HG03045 (cell line): ENCODE data around the gene EIF4G3.
"Not testable (repeated sequence)": the region's sequence is repeated elsewhere in the genome, so short reads cannot be mapped to it uniquely, and the experiment has no call there.

Experiments used
- ATAC-seq: cut with Tn5 transposase; IDR thresholded peaks from one replicate; pipeline ENCODE4 v1.9.1; 2021; ENCODE audit warnings: mild to moderate bottlenecking, moderate library complexity; ENCODE audit not compliant: unreplicated experiment

EIF4G3 gene

DNA sequence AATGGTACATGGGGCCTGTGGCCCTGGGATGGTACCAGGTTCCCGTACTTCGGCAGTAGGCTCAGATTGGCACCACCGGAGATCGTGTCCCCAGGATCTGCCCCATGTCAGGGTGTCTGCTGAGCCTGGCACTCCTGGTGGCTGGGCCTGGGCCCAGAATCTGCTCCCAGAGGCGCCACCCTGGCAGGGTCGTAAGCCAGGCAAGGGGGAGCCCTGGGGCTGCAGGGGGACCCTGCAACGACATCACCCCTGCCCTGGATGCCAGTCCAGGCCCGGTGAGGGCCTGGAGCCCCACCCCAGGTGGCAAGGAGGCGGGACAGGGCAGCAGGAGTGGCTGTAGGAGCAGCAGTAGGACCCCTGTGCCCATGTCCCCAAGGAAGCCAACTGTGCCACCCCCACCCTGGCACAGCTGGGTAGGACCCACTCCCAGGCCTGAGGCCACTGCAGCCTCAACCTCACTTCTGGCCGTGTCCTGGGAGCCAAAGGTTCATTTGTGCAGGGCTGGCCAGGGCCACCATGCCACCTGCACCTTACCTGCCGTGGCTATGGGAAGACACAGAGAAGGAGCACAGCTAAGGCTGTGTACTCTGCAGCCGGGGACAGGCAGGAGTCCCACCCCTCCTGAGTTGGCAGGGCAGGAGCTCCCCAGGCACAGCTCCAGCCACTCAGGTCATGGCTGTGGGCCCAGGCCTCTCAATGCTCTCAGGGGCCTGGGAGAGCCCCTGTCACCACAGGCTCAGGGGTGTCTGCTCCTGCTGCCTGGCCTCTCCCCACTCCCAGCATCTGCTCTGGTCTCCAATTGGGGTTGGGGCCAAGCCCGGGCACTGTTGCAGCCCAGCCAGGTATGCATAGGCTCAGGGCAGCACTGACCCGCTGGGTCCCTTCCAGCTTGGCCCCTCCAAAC lies 141.7 kb downstream of the EIF4G3 start:
- ATAC-seq = no peak

DNA sequence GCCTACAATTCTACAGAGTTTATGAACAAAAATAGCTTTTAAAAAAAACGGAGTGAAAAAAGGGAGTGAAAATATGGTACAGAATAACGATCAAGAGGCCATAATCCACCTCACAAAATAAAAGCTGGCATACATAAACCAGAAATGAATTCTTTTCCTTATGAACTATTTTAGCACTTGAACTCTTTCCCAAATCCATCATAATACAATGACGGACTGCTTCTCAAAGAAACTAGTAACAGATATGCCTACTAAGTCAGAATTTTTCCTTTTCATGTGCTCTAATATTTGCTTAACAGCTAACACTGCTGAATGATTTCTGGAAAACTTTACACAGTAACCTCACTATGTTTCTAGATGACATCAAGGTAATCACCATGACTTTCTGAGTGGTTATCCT lies 144.0 kb downstream of the EIF4G3 start:
- no peak for ATAC-seq

DNA sequence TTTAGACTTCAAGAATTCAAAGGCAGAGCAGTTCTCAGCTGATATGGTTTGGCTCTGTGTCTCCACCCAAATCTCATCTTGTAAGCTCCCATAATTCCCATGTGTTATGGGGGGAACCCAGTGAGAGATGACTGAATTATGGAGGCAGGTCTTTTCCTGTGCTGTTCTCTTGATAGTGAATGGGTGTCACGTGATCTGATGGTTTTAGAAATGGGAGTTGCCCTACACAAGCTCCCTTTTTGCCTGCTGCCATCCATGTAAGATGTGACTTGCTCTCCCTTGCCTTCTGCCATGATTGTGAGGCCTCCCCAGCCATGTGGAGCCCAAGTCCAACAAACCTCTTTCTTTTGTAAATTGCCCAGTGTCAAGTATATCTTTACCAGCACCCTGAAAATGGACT lies 146.5 kb downstream of the EIF4G3 start:
- ATAC-seq = no peak

GRCh38 chr1:21028520-21029145 lies 148.1 kb downstream of the EIF4G3 start:
- no peak for ATAC-seq

DNA sequence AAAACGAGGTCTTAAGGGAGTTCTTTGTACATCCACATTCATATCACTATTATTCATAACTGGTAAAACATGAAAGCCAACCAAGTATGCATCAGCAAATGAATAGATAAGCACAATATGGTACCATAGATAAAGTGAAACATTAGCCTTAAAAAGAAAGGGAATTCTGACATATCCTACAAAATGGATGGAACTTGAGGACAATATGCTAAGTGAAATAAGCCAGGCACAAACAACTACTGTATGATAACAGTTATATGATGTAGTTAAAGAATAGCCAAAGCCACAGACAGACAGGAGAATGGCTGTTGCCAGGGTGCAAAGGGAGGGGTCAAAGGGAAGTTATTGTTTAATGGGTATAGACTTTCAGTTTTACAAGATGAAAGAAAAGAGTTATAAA lies 148.9 kb downstream of the EIF4G3 start:
- ATAC-seq = no peak

GRCh38 chr1:21024918-21025317 lies 151.8 kb downstream of the EIF4G3 start:
- no peak for ATAC-seq

GRCh38 chr1:21024136-21024896 lies 152.4 kb downstream of the EIF4G3 start:
- ATAC-seq = not testable (repeated sequence)

GRCh38 chr1:21022279-21023040 lies 154.2 kb downstream of the EIF4G3 start:
- peak; percentile 69 for ATAC-seq

- ATAC-seq = no peak
These were observed 155.4 kb downstream of the EIF4G3 start for GRCh38 chr1:21021311-21021710.

DNA sequence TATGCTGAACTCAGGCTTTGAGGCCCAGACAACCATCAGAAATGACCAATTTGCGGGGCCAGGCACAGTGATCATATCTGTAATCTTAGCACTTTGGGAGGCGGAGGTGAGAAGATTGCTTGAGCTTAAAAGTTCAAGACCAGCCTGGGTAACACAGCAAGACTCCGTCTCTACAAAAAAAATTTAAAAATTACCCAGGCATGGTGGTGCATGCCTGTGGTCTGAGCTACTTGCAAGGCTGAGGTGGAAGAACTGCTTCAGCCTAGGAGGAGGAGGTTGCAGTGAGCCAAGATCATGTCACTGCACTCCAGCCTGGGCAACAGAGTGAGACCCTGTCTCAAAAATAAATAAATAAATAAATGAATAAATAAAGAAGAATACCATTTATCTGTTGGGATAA lies 156.5 kb downstream of the EIF4G3 start:
- no peak for ATAC-seq

DNA sequence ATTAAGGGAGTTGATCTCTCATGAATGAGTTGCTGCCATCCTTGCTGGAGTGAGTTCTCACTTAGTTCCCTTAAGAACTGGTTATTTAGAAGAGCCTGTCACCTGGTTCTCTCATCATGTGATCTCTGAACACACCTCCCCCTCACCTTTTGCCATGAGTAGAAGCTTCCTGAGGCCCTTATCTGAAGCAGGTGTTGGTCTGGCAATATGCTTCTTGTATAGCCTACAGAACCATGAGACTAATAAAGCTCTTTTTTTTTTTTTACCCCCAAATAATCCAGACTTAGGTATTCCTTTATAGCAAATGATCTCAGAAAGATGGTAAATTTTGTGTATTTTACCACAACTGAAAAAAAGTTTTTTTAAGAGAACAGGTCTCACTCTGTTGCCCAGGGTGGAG lies 158.0 kb downstream of the EIF4G3 start:
- no peak for ATAC-seq

GRCh38 chr1:21013510-21013909 lies 163.2 kb downstream of the EIF4G3 start:
- no peak for ATAC-seq

DNA sequence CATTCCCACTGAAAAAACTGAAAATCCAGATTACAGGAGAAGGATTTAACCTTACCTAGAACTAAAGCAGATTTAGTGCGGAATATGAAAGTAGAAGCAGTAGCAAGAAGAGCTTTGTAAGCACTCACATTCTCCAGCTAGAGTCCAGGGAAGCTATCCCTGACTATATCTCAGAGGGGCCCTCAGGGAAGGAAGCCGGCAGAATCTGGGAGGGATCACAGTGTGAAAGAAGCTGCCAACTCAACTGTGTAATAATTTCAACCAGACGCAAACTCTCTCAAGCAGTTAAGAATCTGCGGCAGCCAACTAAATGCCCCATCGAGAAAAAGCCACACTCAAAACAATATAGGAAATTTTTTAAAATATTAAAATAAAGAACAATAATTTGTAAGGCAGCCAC lies 163.8 kb downstream of the EIF4G3 start:
- no peak for ATAC-seq

GRCh38 chr1:21007876-21008275 lies 168.8 kb downstream of the EIF4G3 start:
- no peak for ATAC-seq

GRCh38 chr1:21005466-21006239 lies 171.0 kb downstream of the EIF4G3 start:
- no peak for ATAC-seq

DNA sequence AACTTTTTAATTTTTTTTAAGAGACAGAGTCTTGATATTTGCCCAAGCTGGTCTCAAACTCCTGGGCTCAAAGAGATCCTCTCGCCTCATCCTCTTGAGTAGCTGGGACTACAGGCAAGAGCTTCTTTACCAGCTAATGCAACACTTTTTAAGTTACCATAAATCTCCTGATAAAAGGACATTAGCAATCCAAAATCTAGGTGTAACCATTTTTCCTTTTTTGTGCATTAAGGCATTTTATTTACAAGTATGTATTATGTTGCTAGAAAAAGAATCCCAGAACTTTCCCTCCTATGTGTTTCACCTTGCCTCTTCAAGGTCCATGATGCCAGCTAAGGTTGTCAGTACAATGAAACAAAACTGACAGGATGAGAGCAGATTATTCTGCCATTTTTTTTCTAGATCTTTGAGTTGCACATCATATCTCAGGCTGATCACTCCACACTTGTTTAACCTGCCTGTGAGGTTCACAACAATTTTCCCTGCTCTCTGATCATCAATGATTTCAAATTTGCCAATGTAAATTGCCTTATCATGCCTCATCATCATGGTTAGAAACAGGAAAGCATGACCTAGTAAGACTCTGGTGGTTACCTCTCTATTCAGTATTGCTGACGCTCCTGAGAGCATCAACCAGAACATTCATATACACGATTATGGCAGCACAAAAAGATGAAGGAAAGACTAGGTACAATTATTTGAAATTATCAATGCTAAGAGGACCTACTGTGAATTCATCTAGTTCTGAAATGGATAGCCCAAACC lies 173.2 kb downstream of the EIF4G3 start:
- ATAC-seq = no peak

DNA sequence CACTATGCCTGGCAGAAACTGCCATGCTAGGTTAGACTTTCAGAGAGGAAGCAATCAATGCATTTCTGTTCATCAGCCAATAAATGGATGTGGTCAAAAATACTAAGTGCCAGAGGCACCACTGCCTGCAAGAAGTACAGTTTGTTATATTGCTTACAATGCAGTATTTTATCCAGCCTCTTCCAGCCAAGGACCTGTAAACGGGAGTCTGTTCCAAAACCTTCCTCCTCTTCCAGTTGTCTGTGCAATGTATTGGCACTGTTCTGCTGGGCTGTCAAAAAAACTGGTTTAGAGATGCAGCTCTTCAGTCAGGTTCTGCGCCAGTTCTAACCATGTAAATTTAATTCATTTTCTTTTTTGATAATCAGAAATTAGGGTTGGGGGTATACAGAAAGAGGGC lies 175.7 kb downstream of the EIF4G3 start:
- no peak for ATAC-seq

DNA sequence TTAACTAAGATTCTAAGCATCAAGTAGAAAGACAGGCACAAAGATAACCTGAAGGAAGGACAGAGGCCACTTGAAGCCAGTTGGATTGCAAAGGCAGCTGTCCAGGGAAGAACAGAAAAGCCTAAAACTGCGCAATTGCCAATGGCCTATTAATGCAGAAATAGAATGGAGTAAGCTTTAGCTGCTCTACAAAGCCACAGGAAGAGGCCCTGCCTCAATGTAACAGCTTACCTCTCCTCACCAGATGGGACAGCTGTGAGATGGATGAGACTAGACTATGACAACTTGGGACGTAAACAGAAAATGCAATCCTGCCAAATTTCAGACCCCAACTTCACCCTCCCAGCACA lies 176.5 kb downstream of the EIF4G3 start:
- no peak for ATAC-seq

- ATAC-seq = no peak
These were observed 177.0 kb downstream of the EIF4G3 start for GRCh38 chr1:20999525-21000244.
